ENCODE results near the gene VNN1.

Gene VNN1, protein sequence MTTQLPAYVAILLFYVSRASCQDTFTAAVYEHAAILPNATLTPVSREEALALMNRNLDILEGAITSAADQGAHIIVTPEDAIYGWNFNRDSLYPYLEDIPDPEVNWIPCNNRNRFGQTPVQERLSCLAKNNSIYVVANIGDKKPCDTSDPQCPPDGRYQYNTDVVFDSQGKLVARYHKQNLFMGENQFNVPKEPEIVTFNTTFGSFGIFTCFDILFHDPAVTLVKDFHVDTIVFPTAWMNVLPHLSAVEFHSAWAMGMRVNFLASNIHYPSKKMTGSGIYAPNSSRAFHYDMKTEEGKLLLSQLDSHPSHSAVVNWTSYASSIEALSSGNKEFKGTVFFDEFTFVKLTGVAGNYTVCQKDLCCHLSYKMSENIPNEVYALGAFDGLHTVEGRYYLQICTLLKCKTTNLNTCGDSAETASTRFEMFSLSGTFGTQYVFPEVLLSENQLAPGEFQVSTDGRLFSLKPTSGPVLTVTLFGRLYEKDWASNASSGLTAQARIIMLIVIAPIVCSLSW

DNA sequence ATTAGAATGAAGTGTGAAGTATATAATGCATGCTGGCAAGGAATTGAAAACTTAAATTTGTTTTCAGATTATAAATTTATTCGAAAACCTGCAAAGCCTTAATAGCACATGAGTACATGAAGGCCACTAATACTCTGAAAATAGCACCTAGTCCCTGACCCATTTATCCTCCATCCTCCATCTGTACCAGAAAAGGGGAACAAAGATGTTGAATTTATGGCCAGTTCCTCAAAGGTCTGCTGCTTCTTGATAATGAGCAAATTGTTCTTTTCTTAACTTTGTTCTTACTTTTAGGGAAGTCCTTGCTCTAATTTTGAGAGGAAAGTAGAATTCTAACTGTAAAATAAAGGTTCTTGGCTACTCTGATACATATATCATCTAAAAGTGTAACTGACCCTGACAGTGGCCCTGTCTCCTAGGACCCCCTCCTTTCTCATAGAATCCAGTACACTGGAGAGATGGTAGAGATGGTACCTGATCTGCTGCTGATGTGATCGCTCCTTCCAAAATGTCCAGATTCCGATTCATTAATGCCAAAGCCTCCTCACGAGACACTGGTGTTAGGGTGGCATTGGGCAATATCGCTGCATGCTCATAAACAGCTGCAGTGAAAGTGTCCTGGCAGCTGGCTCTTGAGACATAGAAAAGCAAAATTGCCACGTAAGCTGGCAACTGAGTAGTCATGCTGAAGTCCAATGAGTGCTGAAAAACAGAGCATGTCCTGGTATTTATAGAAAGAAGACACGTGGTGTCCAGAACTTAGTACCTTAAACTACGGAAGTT is at the start of gene VNN1:
Gene VNN1 (minus strand): TSS at position 704 of the 783 bp plus-strand sequence. CDS start 20 bp downstream, at position 684.
- TF ChIP-seq ZNF274 (IDR thresholded peaks at IDR 0.05; ENCODE audit: low read depth, low read length), result no peak
- no peak within 1 kb of the TSS for H3K4me3 ChIP-seq (ENCODE audit: low read length)

DNA sequence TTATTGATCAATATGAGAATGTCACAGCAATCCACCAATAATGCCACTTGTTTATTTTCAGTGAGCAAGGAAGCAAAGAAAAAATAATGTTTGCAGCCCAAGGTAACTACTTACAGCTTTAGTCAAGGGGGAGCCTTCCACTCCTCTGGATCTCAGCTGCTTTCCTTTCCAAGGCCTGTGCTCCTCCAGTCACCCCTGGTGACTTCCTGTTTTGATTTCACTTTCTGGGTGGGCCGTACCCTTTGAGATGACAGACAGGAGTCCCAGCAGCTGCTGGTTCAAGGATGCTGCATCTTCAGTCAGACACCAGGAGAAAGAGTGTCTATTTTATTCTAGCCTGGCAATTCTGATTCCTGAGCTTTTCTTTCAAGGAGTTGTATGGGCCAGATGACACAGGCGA is 49.4 kb upstream of the VNN1 start:
- H3K4me3 ChIP-seq (ENCODE audit: low read length), result peak overlapping the region; percentile 71
- no peak for TF ChIP-seq ZNF274 (IDR thresholded peaks at IDR 0.05; ENCODE audit: low read depth, low read length)

DNA sequence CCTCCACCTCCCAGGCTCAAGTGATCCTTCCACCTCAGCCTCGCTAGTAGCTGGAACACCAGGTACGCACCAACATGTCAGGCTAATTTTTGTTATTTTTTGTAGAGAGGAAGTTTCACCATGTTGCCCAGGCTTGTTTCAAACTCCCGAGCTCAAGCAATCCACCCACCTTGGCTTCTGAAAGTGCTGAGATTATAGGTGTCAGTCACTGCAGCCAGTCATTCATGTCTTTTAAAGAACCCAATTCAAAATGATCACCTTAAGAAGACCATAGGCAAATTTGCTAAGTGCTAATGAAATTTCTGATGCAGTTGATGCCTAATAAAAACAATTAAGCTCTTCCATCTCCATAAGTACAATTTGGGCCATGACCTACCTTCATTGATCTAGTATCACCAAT is 46.4 kb upstream of the VNN1 start:
- no peak for TF ChIP-seq ZNF274 (IDR thresholded peaks at IDR 0.05; ENCODE audit: low read depth, low read length)

DNA sequence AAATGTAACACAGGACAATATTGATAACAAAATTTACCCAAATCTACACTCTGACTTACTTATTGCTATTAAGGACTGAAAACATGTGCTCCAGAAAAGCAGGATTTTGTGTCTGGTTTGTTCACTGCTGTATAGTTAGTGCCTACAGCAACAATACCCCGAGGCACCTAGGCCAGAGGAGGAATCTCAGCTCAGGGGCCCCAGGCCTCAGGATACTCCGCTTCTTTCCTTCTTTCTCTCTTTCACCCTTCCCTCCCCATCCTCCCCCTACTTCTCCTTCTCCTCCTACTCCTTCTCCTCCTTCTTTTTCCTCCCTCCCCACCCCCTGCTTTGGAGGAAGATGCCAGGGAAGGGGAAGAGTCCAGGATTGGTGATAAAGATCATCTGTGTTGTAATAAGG is 44.8 kb upstream of the VNN1 start:
- no peak overlapping the region for H3K4me3 ChIP-seq (ENCODE audit: low read length)
- no peak for TF ChIP-seq ZNF274 (IDR thresholded peaks at IDR 0.05; ENCODE audit: low read depth, low read length)

More for the DNA sequence above, 46.4 kb upstream of the VNN1 start:
- no peak overlapping the region for H3K4me3 ChIP-seq (ENCODE audit: low read length)

DNA sequence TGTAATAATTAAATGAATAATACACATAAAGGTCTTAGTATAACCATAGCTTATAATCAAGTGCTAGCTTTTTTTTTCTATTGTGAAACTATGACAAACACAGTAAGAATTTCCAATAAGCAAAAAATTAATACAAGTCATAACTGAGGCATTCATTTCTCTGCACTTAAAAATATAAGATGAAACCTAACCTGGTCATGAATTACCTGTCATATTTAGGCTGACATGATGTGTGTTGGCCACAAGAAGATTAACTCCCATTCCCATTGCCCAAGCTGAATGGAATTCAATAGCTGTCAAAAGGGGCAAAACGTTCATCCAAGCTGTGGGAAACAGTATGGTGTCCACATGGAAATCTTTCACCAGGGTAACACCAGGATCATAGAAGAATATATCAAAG is 38.4 kb upstream of the VNN1 start:
- no peak for TF ChIP-seq ZNF274 (IDR thresholded peaks at IDR 0.05; ENCODE audit: low read depth, low read length)
- no peak overlapping the region for H3K4me3 ChIP-seq (ENCODE audit: low read length)

DNA sequence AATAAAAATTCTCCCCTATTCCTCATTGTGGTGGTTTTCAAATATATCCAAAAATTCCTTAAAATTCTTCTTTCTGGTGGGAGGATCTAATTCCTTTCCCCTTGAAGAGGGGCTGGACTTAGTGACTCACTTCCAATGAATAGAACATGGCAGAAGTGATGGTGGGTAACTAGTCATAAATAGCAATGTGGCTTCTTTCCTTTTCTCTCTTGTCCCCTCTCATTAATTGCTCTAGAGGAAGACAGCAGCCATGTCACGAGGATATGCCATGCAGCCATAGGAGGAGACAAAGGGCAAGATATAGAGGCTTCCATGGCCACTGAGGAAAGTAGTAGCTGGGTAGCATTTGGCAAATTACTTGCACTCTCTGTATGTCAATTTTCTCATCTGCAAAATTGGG is 38.0 kb upstream of the VNN1 start:
- no peak overlapping the region for H3K4me3 ChIP-seq (ENCODE audit: low read length)
- no peak for TF ChIP-seq ZNF274 (IDR thresholded peaks at IDR 0.05; ENCODE audit: low read depth, low read length)

DNA sequence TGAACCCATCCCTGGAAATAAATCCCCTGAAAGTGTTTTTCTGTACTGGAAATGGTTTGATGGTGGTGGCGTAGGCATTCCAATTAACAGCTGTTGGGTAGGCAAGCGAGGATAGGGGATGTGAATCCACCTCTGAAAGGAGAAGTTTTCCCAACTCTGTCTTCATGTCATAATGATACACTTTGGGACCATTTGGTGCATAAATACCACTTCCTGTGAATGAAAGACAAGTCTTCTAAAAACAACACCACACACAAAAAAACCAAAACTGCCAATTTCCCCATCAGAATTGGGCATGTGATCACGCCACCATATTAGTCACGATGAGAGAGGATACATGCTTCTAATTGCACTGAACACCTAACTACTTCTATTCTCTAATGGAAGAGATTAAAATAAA is 37.5 kb upstream of the VNN1 start:
- peak overlapping the region; percentile 54; the same call in 1 of the 2 replicates for H3K4me3 ChIP-seq (ENCODE audit: low read length)
- TF ChIP-seq ZNF274 (IDR thresholded peaks at IDR 0.05; ENCODE audit: low read depth, low read length), result no peak

DNA sequence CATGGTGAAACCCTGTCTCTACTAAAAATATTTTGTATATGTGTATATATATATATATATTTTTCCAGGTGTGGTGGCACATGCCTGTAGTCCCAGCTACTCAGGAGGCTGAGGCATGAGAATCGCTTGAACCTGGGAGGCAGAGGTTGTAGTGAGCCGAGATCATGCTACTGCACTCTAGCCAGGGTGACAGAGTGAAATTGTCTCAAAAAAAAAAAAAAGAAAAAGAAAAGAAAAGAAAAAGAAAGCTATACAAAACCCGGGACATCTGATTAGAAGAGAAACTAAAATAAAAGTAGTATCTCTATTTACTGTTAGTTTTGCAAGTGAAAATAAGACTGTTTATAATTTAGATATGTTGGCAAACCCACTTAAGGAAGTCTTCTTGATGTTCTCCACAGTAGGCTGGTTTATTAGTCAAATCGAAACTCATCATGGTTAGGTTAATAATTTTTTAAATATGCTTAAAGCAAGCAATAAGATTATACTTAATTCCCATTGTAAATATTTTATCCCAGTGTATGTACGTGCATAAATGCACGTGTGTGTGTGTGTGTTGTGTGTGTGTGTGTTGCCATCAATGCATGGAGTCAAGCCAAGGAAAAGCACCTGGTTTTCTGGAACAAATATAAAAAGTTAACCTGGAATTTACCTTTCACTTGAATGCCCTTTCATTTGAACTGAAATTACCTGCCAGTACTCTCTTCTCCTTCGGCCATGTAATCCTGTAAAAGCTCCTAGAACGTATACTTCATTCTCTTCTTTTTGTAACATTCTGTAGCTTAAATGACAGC is 36.8 kb upstream of the VNN1 start:
- peak overlapping the region; percentile 54; the same call in 1 of the 2 replicates for H3K4me3 ChIP-seq (ENCODE audit: low read length)

DNA sequence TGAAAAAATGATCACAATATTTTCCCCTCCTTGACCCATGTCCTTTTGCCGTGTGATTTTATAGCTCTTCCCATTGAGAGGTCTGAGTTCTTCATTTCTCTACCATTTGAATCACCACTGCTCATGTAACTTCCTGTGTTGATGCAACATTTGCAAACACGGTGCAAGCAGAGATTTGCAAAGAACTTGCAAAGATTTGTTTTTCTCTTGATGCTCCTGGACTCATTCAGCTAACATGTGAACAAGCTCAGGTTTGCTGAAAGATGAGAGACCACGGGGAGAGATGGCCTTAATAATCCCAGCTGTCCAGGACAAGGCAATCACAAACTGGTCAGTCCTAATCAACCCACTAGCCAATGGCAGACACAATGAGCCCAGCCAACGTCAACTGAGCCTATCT is 35.3 kb upstream of the VNN1 start:
- no peak for TF ChIP-seq ZNF274 (IDR thresholded peaks at IDR 0.05; ENCODE audit: low read depth, low read length)
- H3K4me3 ChIP-seq (ENCODE audit: low read length), result no peak overlapping the region

More for the DNA sequence above, 36.8 kb upstream of the VNN1 start:
- TF ChIP-seq ZNF274 (IDR thresholded peaks at IDR 0.05; ENCODE audit: low read depth, low read length), result no peak

DNA sequence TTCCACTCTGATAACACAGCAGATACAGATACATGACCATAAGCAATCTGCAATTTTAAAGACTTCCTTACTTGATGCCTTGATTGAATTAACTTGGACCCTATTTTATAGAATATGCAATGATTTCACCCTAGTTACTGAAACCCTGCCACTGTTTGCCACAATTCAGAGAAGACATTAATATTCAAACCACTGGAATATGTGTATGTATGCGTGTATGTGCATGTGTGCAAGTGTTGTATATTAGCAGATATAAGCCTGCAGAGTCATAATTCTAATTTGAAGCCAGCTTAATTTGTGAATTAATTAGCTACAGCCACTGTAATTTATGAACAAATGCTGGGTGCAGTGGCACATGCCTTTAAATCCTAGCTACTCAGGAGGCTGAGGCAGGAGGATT is 34.6 kb upstream of the VNN1 start:
- no peak for TF ChIP-seq ZNF274 (IDR thresholded peaks at IDR 0.05; ENCODE audit: low read depth, low read length)
- H3K4me3 ChIP-seq (ENCODE audit: low read length), result no peak overlapping the region

DNA sequence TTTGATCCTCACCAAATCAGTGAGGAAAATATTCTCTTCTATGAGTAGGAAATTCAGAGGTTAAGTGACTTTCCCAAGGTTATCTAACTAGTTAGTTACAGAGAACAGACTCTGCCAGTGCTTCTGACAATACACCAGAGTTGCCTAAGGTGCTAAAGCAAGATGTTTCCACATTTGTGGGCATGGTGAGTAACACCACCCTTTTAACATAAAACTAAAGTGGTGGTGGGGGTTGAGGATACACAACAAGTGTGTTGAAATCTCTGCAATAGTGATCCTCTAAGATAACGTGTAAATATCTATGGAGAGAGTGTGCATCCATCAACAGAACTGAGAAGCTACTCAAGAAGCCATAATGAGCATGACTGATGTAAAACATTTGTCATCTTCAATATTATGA is 32.2 kb upstream of the VNN1 start:
- TF ChIP-seq ZNF274 (IDR thresholded peaks at IDR 0.05; ENCODE audit: low read depth, low read length), result no peak
- H3K4me3 ChIP-seq (ENCODE audit: low read length), result no peak overlapping the region

DNA sequence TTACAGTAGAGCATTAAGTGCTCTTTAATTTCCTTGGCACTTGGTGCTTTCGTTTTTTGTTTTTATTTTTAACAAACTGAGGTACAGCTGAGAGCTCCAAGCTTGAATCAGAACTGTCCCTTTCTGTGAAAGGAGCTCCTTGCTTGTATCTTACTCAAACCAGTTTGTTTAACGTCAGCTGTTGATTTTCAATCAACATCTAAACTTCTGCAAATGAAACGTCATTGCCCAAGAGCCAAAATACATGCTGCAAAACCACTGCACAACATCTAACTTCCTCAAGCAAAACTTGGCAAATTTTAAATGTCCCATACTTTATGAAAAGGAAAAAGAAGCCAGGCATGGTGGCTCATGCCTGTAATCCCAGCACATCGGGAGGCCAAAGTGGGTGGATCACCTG is 28.6 kb upstream of the VNN1 start:
- no peak overlapping the region for H3K4me3 ChIP-seq (ENCODE audit: low read length)
- no peak for TF ChIP-seq ZNF274 (IDR thresholded peaks at IDR 0.05; ENCODE audit: low read depth, low read length)

DNA sequence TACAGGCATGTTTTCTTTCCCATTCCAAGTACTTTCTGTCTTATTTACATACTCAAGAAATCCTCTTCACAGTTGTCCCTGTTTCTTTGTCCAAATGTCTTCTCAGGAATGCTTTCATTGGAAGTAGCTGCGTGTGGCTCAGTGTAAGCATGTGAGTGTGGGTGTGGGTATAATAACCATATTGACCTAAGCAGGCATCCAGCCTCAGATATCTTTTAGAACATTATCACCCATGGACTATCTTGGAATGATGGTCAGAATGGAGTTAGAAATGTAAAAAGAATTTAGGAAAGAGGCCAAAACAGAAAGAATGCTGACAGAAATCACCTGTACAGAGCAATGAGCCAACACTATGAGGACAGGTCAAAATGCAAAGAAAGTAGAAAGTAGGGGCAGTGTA is 27.4 kb upstream of the VNN1 start:
- no peak overlapping the region for H3K4me3 ChIP-seq (ENCODE audit: low read length)
- no peak for TF ChIP-seq ZNF274 (IDR thresholded peaks at IDR 0.05; ENCODE audit: low read depth, low read length)

DNA sequence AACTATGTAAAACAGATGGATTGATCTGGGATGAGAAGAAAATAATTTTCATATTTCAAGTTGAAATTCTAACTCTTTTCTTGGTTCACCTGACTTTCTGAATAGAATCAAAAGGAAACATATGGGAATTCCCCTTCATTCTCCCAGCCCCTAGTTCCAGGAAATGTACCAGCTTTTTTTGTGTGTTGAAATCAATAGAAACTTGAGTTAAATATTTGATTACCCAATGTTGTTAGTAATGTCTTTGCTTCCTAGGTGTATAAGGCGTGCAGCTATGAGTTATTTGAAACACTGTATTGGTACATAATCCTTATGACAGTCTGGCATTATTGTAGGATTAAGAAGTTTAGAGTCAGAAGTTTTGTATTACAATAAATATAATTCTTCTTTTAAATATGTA is 22.4 kb upstream of the VNN1 start:
- no peak for TF ChIP-seq ZNF274 (IDR thresholded peaks at IDR 0.05; ENCODE audit: low read depth, low read length)
- H3K4me3 ChIP-seq (ENCODE audit: low read length), result no peak overlapping the region

Measured in GM08714 (cell line).